Osteoblast (primary cell): ENCODE measurements around the gene ZNF76. TPM values are rescaled to one million over a fixed set of nuclear protein-coding genes. Genes with fewer than 3 reads are reported as not detected.
A peak's percentile ranks its signal among the peaks of the same experiment; 100 is the strongest.

Experiments used
- DNase-seq: peaks from one replicate; pipeline ENCODE4 v3.0.0; 2011; ENCODE audit warnings: low spot score, mixed read lengths; ENCODE audit not compliant: insufficient read length; ENCODE audit errors: missing footprints
- H2AFZ ChIP-seq: 2 replicates; pipeline ENCODE4 v1.6.0; 2011; ENCODE audit warnings: mild to moderate bottlenecking, low read length
- H3K27ac ChIP-seq: 2 replicates; pipeline ENCODE4 v1.5.1; 2011; ENCODE audit warnings: mild to moderate bottlenecking, low read depth, low read length, moderate library complexity
- H3K27me3 ChIP-seq: 2 replicates; pipeline ENCODE4 v1.6.0; 2012; ENCODE audit warnings: mild to moderate bottlenecking, control low read depth, inconsistent platforms, low read length, moderate library complexity; ENCODE audit not compliant: insufficient read depth
- H3K36me3 ChIP-seq: 2 replicates; pipeline ENCODE4 v1.5.1; 2011; ENCODE audit warnings: mild to moderate bottlenecking, low read length, control low read depth, moderate library complexity; ENCODE audit not compliant: insufficient read depth
- H3K4me1 ChIP-seq: 2 replicates; pipeline ENCODE4 v1.5.1; 2011; ENCODE audit warnings: mild to moderate bottlenecking, low read length, control low read depth, moderate library complexity; ENCODE audit not compliant: insufficient read depth
- H3K4me2 ChIP-seq: 2 replicates; pipeline ENCODE4 v1.6.0; 2011; ENCODE audit warnings: mild to moderate bottlenecking, low read length; ENCODE audit not compliant: insufficient read depth
- H3K4me3 ChIP-seq: fragments of 200-600 bp; sonication (generic); 3 replicates; pipeline ENCODE4 v1.5.1; 2012; ENCODE audit warnings: mild to moderate bottlenecking, low read length, inconsistent platforms; ENCODE audit not compliant: insufficient read depth
- H3K79me2 ChIP-seq: 2 replicates; pipeline ENCODE4 v1.6.0; 2012; ENCODE audit warnings: mild to moderate bottlenecking, low read length, control low read depth, inconsistent platforms; ENCODE audit not compliant: insufficient read depth
- H3K9me3 ChIP-seq: 2 replicates; pipeline ENCODE4 v1.5.1; 2011; ENCODE audit warnings: low read depth, low read length, control low read depth
- H4K20me1 ChIP-seq: 2 replicates; pipeline ENCODE4 v1.6.0; 2012; ENCODE audit warnings: mild to moderate bottlenecking, low read length, control low read depth; ENCODE audit not compliant: insufficient read depth
- total RNA-seq: library from RNA; depleted of rRNA; stranded (reverse); fragments of >200 nt; gene quantifications from 2 replicates; pipeline ENCODE4 v1.2.3, GENCODE V29; 2012
- TF ChIP-seq, protein P1 (sequence below): IDR thresholded peaks from 2 replicates; pipeline ENCODE4 v1.5.1; 2011; ENCODE audit warnings: mild to moderate bottlenecking, low read depth, low read length, moderate library complexity; ENCODE audit errors: extremely low read depth

ZNF76 gene
- total RNA-seq, 1 donor, result 19.9 TPM

DNA sequence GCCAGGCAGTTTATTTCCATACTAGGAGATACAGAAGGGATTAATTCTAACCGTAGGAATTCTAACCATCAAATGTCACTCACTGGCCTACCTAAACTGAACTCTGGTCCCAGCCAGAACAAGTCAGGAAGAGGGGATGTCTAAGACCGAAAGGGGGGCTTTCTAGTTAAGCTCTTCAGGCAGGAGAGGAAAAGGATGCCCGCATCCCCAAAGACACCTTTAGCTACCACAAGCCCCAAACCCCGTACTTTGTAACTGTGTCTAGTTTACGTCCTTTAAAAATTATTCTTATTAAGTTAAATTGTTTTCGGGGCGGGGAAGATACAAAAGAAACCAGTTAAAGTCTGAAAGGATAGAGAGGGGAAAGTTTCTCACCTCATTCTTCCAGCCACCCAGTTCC, 1.2 kb upstream of the ZNF76 start:
- Histone ChIP-seq H3K36me3 (no peaks in the 10 kb centered on the region), H2AFZ (peak overlapping the region; percentile 54), H3K27me3 (no peaks in the 10 kb centered on the region), H3K9me3 (no peaks in the 10 kb centered on the region), H4K20me1 (no peaks in the 10 kb centered on the region), H3K79me2 (peaks cover 23% of the 10 kb centered on the region), H3K4me1 (peaks cover 20% of the 10 kb centered on the region), H3K4me2 (peak overlapping the region; percentile 83), H3K27ac (peak overlapping the region; percentile 95), H3K4me3 (peak overlapping the region; percentile 93)
- TF ChIP-seq, protein P1, sequence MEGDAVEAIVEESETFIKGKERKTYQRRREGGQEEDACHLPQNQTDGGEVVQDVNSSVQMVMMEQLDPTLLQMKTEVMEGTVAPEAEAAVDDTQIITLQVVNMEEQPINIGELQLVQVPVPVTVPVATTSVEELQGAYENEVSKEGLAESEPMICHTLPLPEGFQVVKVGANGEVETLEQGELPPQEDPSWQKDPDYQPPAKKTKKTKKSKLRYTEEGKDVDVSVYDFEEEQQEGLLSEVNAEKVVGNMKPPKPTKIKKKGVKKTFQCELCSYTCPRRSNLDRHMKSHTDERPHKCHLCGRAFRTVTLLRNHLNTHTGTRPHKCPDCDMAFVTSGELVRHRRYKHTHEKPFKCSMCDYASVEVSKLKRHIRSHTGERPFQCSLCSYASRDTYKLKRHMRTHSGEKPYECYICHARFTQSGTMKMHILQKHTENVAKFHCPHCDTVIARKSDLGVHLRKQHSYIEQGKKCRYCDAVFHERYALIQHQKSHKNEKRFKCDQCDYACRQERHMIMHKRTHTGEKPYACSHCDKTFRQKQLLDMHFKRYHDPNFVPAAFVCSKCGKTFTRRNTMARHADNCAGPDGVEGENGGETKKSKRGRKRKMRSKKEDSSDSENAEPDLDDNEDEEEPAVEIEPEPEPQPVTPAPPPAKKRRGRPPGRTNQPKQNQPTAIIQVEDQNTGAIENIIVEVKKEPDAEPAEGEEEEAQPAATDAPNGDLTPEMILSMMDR, result no peak
- peak; percentile 80 for DNase-seq

DNA sequence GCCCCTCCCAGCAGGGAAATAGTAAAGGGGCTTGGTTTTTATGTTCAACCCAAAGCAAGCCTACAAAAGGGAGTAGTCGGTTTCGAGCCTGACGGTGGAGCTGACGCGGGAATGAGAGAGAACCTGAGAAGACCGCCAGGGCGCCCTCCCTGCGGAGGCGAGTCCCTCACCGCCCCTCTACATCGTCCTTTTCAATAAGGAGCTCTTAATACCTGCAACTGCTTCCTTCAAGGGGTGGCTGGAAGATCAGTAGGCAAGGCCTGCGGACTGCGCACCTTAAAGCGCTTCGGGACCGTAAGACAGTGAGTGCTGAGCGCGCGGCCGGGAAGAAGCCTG, 709 bp upstream of the ZNF76 start:
- Histone ChIP-seq H4K20me1 (no peaks in the 10 kb centered on the region), H2AFZ (peak overlapping the region; percentile 94), H3K9me3 (no peaks in the 10 kb centered on the region), H3K27me3 (no peaks in the 10 kb centered on the region), H3K36me3 (no peaks in the 10 kb centered on the region), H3K4me3 (peak overlapping the region; percentile 93), H3K79me2 (peaks cover 27% of the 10 kb centered on the region), H3K27ac (peak overlapping the region; percentile 95), H3K4me1 (peaks cover 20% of the 10 kb centered on the region), H3K4me2 (peak overlapping the region; percentile 83)
- DNase-seq, result peak; percentile 83
- TF ChIP-seq, protein P1, result peak; percentile 15

GRCh38 chr6:35259948-35260590, 534 bp downstream of the ZNF76 start:
- Histone ChIP-seq H3K4me3 (peak overlapping the region; percentile 93), H3K4me2 (peak overlapping the region; percentile 83), H3K4me1 (peaks cover 20% of the 10 kb centered on the region), H3K79me2 (peaks cover 36% of the 10 kb centered on the region), H3K27me3 (no peaks in the 10 kb centered on the region), H3K9me3 (no peaks in the 10 kb centered on the region), H4K20me1 (no peaks in the 10 kb centered on the region), H2AFZ (peak overlapping the region; percentile 75), H3K27ac (peak overlapping the region; percentile 95), H3K36me3 (no peaks in the 10 kb centered on the region)
- TF ChIP-seq, protein P1, result no peak
- no peak for DNase-seq

GRCh38 chr6:35260591-35261570, 1.3 kb downstream of the ZNF76 start:
- peaks cover 40% of the 10 kb centered on the region for H3K79me2 ChIP-seq

More at GRCh38 chr6:35260591-35261570, 1.3 kb downstream of the ZNF76 start:
- no peaks in the 10 kb centered on the region for H3K36me3 ChIP-seq
- peaks cover 20% of the 10 kb centered on the region for H3K4me1 ChIP-seq
- TF ChIP-seq, protein P1, result no peak
- peak overlapping the region; percentile 95 for H3K27ac ChIP-seq
- no peaks in the 10 kb centered on the region for H4K20me1 ChIP-seq
- no peak for DNase-seq
- H3K9me3 ChIP-seq, result no peaks in the 10 kb centered on the region
- peak overlapping the region; percentile 75 for H2AFZ ChIP-seq
- H3K4me2 ChIP-seq, result peak overlapping the region; percentile 83
- H3K27me3 ChIP-seq, result no peaks in the 10 kb centered on the region
- peak overlapping the region; percentile 93 for H3K4me3 ChIP-seq
